Measurements from ENCODE around the gene DBNDD1. TPM values are rescaled to one million over a fixed set of nuclear protein-coding genes. Genes with fewer than 3 reads are reported as not detected.
"Not testable (repeated sequence)": the region's sequence is repeated elsewhere in the genome, so short reads cannot be mapped to it uniquely, and the experiment has no call there.

Gene DBNDD1
- total RNA-seq, 2 experiments from 2014 or later: 0.11 to 0.17 TPM

DNA sequence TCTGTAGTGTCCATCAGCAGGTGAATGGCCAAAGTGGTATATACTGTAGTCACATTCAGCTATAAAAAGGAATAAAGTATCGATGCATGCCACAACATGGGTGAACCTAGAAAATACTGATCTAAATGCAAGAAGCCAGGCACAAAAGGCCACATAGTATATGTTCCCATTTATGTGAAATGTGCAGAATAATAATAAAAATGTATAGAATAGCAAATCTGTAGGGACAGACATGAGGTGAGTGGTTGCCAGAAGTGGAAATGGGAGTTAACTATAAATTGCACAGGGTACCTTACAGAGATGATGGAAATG lies 23.1 kb downstream of the DBNDD1 start:
- CTCF ChIA-PET: no interaction called here

GRCh38 chr16:89995475-89996177 lies 23.6 kb downstream of the DBNDD1 start:
- POLR2A ChIA-PET, CTCF ChIA-PET: not testable (repeated sequence)

More for the DNA sequence above, 23.1 kb downstream of the DBNDD1 start:
- POLR2A ChIA-PET: no interaction called here

- POLR2A ChIA-PET, CTCF ChIA-PET: not testable (repeated sequence)
Measured at GRCh38 chr16:89994721-89995474, 24.4 kb downstream of the DBNDD1 start.

- ChIA-PET POLR2A (no interaction called here), CTCF (no interaction called here)
Measured at GRCh38 chr16:89994389-89994720, 24.9 kb downstream of the DBNDD1 start.

- POLR2A ChIA-PET: no interaction called here
- CTCF ChIA-PET: no interaction called here
Measured at GRCh38 chr16:89993971-89994370, 25.3 kb downstream of the DBNDD1 start.

- ChIA-PET POLR2A (no interaction called here), CTCF (no interaction called here)
Measured at GRCh38 chr16:89993377-89993776, 25.9 kb downstream of the DBNDD1 start.

- POLR2A ChIA-PET: no interaction called here
- CTCF ChIA-PET: interaction anchor here (0.9 kb wide), 1 partner anchor 31 kb away, joined by 4 read pairs; no protein-coding TSS in a partner anchor
Measured at GRCh38 chr16:89990799-89991198, 28.5 kb downstream of the DBNDD1 start.

- ChIA-PET CTCF (no interaction called here), POLR2A (no interaction called here)
Measured at GRCh38 chr16:89988951-89989350, 30.3 kb downstream of the DBNDD1 start.

GRCh38 chr16:89987169-89987568 lies 32.1 kb downstream of the DBNDD1 start:
- ChIA-PET POLR2A (interaction anchor here (0.6 kb wide), 1 partner anchor 10 kb away, joined by 5 read pairs; no protein-coding TSS in a partner anchor), CTCF (no interaction called here)

DNA sequence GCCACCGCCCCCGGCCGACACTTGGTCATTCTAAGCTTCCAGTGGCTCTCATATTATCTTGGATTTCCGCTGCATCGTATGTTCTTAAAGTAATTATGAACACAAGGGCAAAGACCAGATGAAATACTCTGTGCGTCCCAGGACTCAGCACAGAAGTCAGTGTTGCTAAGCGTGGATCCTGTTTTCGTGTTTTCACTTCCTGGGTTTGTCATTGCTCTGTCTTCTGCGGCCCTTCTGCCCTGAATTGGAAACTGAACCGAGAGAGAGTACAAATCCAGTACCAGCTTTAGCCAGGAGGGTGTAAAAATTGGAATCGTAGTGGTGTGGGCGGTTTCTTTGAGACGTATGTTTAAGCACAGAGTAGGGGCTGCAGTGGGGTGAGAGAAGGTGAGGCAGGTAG lies 32.7 kb downstream of the DBNDD1 start:
- ChIA-PET POLR2A (no interaction called here), CTCF (no interaction called here)

DNA sequence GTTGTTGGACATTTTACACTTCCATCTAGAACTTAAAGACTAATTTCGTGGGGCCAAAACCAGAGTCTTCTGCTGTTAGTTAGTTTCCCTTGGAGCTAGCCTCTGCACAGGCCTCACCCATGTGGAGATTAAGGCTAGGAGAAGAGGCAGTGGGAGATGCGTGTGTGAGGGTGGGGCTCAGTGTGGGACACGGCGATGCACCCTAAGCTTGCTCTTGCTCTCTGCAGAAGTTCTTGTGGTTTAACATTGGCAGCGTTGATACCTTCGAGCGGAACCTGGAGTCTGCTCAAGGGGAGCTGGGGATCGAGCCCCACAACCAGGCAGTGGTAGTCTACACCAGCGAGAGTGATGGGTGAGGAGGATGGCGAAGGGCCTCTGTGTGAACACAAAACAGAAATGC lies 34.0 kb downstream of the DBNDD1 start:
- ChIA-PET CTCF (interaction anchor here (1.2 kb wide), 1 partner anchor 35 kb away, joined by 3 read pairs; no protein-coding TSS in a partner anchor), POLR2A (no interaction called here)

DNA sequence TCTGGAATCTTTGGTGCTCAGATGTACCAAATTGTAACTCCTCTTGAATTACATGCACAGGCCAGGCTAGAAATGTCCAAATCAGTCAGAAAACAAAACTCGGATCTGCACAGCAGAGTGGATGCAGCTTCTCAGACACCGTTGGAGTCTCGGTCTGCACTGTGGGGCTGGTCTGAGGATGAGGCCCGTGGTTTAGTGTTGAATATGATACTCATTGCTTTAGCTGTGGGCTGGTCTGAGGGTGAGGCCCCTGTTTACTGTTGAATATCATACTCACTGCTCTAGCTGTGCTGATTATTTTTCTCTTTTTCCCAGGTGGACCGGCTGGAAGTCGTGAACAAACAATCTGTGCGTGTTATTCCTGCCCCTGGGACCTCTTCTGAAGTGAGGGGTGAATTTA lies 35.0 kb downstream of the DBNDD1 start:
- CTCF ChIA-PET: interaction anchor here (1.2 kb wide), 1 partner anchor 36 kb away, joined by 3 read pairs; no protein-coding TSS in a partner anchor

GRCh38 chr16:89983536-89983935 lies 35.7 kb downstream of the DBNDD1 start:
- CTCF ChIA-PET: interaction anchor here (1.3 kb wide), 1 partner anchor 11 kb away, joined by 4 read pairs; no protein-coding TSS in a partner anchor
- POLR2A ChIA-PET: no interaction called here

More for the DNA sequence above, 35.0 kb downstream of the DBNDD1 start:
- POLR2A ChIA-PET: no interaction called here

- POLR2A ChIA-PET: interaction anchor here (1.3 kb wide), 1 partner anchor 16 kb away, joined by 4 read pairs; no protein-coding TSS in a partner anchor
- CTCF ChIA-PET: interaction anchor here (1.3 kb wide), 1 partner anchor 10 kb away, joined by 4 read pairs; no protein-coding TSS in a partner anchor
Measured at GRCh38 chr16:89982318-89982717, 36.9 kb downstream of the DBNDD1 start.

GRCh38 chr16:89981414-89981813 lies 37.8 kb downstream of the DBNDD1 start:
- CTCF ChIA-PET: no interaction called here

DNA sequence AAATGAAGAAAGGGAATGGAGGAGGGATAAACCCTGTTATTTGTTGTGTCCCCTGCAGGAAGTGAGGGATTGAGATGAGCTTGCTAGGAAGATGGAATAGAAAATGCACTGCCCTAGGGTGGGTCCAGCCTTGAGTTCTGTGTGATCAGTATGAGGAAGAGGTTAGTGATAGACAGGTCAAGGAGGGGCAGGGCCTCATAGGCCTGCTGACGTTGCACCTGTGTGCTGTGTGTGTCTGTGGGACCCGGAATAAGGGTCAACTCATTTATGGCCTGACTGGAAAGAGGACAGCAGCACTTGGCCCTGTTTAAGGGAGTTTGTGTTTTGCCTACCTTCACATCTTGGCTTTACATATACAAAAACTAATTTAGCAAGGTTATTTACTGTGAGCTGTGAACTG lies 44.4 kb downstream of the DBNDD1 start:
- ChIA-PET POLR2A (no interaction called here), CTCF (interaction anchor here (1.0 kb wide), 1 partner anchor 25 kb away, joined by 3 read pairs; no protein-coding TSS in a partner anchor)

More at GRCh38 chr16:89981414-89981813, 37.8 kb downstream of the DBNDD1 start:
- POLR2A ChIA-PET: interaction anchor here (1.3 kb wide), 1 partner anchor 17 kb away, joined by 4 read pairs; no protein-coding TSS in a partner anchor

DNA sequence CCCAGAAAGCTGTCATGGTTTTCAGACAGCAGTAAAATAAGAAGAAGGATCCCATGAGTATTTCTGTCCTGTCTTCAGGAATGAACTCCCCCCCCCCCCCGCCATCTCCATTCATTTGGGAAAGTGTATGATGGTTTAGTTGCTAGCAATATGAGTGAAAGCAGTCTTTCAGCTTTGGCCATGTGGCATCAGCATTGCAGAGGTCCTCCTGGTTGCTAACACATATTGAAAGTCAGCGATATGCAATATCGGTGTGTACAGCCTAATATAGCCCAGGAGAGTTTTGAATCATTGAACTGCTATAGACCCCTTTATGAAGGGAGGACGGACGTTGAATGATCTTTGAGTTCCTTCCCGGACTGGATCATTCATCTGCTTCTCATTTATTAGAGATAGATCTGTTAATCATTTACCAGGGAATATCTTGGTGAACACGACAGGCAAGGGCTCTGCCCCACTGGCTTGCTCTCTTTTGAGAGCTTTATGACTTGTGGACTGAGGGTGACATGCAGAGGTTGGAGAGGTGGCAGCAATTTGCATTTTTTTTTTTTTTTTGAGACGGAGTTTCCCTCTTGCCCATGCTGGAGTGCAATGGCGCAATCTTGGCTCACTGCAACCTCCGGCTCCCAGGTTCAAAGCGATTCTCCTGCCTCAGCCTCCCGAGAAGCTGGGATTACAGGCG lies 45.5 kb downstream of the DBNDD1 start:
- CTCF ChIA-PET: no interaction called here

GRCh38 chr16:89973235-89973634 lies 46.0 kb downstream of the DBNDD1 start:
- ChIA-PET POLR2A (interaction anchor here (0.5 to 1.2 kb wide), 3 partner anchors 24 to 100 kb away, joined by 3 to 6 read pairs (median 4); partner anchors contain the start of genes DEF8 and TCF25), CTCF (interaction anchor here (1.6 kb wide), 1 partner anchor 10 kb away, joined by 4 read pairs; no protein-coding TSS in a partner anchor)

More for the DNA sequence above, 45.5 kb downstream of the DBNDD1 start:
- POLR2A ChIA-PET: interaction anchor here (0.5 to 0.7 kb wide), 2 partner anchors 25 to 46 kb away, joined by 3 to 6 read pairs; partner anchors contain the start of gene DEF8

DNA sequence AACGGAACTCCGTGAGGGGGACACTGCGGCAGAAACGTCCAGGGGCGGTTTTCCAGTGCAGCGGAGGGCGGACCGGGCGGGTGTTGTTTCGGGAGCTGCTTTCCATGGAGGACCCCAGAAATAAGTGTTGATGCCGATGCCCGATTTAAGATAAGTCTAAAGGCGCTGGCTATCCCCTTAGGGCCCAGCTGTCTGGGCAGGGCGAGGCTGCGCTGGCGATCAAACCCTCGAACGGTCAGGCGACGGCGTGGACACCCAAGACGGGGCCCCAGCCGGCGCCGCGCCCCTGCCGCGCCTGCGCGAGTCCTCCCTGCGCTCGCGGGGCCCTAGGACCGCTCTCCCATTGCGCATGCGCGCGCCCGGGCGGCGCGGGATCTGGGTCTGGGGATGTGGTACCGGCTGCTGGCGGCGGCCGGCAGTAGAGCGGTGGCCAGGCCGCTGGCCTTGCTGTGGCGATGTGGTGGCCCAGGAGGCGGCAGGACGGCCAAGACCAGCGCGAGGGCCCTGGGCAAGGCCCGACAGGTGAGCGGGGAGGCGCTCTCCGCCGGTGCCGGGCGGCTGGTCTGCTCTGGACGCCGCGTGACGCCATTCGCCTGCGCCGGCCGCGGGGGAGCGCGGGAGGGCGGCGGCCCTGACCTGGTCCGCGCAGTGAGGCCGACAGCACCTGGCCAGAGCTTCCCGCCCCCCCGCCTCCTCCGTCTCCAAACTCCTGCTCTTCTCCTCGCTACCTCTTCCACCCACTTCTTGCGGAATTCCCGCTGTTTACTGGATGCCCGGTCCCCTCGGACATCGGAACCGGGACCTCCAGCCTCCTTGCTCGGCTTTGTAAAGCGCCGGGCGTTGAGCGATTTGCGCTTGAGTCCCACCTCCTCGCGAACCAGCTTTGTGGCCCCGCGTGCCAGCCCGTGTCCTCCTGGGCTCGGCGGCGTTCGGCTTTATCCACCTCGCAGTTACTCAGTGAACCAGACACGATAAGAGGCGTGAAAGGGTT lies 46.7 kb downstream of the DBNDD1 start:
- ChIA-PET CTCF (interaction anchor here (1.1 to 1.6 kb wide), 3 partner anchors 11 to 109 kb away, joined by 3 to 4 read pairs (median 4); no protein-coding TSS in a partner anchor), POLR2A (interaction anchor here (0.6 to 1.2 kb wide), 4 partner anchors 12 to 99 kb away, joined by 3 to 6 read pairs (median 4); partner anchors contain the start of genes DEF8 and TCF25)
